Hepatocyte (in vitro differentiated cells): ENCODE data around the gene DDC.

Experiments
- EZH2 ChIP-seq: fragments of 200-600 bp; sonication (generic); IDR thresholded peaks from 2 replicates; pipeline ENCODE4 v1.6.1; 2016; ENCODE audit warnings: antibody characterized with exemption, mild to moderate bottlenecking, borderline replicate concordance
- EZH2phosphoT487 ChIP-seq: fragments of 200-600 bp; sonication (generic); IDR thresholded peaks from one replicate; pipeline ENCODE4 v1.6.1; 2018; ENCODE audit warnings: antibody characterized with exemption, mild to moderate bottlenecking, low read depth, moderate library complexity; ENCODE audit not compliant: unreplicated experiment, severe bottlenecking
- TF ChIP-seq, protein P1 (sequence below): fragments of 200-600 bp; sonication (generic); IDR thresholded peaks from 2 replicates; pipeline ENCODE4 v1.5.1; 2016; ENCODE audit warnings: antibody characterized with exemption, mild to moderate bottlenecking; ENCODE audit not compliant: poor library complexity

DNA sequence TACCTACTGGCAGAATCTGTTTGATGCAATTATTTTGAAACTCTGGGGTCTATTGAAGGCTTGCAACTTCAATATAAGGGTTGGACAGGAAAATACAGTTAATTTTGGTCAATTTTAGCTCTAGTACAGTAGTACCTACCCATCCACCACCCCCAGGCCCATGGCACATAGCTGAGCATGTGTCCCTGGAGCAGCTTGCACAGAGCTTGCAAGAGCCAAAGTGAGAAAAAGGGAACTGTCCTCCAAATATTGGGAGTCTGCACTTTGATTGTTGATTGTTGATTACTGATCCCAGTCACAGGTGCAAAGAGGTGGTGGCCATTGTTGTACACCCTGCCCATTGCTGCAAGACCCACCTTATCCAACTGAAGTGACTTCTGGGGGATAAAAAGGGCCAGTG, 52.8 kb downstream of the DDC start:
- TF ChIP-seq, protein P1, sequence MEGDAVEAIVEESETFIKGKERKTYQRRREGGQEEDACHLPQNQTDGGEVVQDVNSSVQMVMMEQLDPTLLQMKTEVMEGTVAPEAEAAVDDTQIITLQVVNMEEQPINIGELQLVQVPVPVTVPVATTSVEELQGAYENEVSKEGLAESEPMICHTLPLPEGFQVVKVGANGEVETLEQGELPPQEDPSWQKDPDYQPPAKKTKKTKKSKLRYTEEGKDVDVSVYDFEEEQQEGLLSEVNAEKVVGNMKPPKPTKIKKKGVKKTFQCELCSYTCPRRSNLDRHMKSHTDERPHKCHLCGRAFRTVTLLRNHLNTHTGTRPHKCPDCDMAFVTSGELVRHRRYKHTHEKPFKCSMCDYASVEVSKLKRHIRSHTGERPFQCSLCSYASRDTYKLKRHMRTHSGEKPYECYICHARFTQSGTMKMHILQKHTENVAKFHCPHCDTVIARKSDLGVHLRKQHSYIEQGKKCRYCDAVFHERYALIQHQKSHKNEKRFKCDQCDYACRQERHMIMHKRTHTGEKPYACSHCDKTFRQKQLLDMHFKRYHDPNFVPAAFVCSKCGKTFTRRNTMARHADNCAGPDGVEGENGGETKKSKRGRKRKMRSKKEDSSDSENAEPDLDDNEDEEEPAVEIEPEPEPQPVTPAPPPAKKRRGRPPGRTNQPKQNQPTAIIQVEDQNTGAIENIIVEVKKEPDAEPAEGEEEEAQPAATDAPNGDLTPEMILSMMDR: no peak
- TF ChIP-seq EZH2: no peak
- TF ChIP-seq EZH2phosphoT487: no peak
